SK-N-SH treated with all-trans-retinoic acid at 6 μM for 48 hours (cell line): ENCODE data around the gene CISD1.

ENCODE experiments used
- ARNTL ChIP-seq: fragments of 450-650 bp; formaldehyde crosslinking; IDR thresholded peaks from 2 replicates; pipeline ENCODE4 v1.5.0; 2020; ENCODE audit warnings: low read depth, mild to moderate bottlenecking, moderate library complexity, borderline replicate concordance
- BACH2 ChIP-seq: fragments of 250-450 bp; sonication (Bioruptor Pico); IDR thresholded peaks from 2 replicates; pipeline ENCODE4 v1.9.0; 2021; ENCODE audit warnings: mild to moderate bottlenecking, borderline replicate concordance
- CSDC2 ChIP-seq: fragments of 250-450 bp; sonication (Bioruptor Pico); IDR thresholded peaks from 2 replicates; pipeline ENCODE4 v1.5.0; 2020; ENCODE audit warnings: mild to moderate bottlenecking, moderate library complexity
- GLIS3 ChIP-seq: fragments of 250-450 bp; sonication (Bioruptor Pico); IDR thresholded peaks from 2 replicates; pipeline ENCODE4 v1.5.0; 2020; ENCODE audit warnings: mild to moderate bottlenecking, moderate library complexity
- ISL1 ChIP-seq: fragments of 250-450 bp; sonication (Bioruptor Pico); IDR thresholded peaks from 2 replicates; pipeline ENCODE4 v2.1.2; 2022; ENCODE audit warnings: mild to moderate bottlenecking, moderate library complexity
- OSR1 ChIP-seq: fragments of 250-450 bp; sonication (Bioruptor Pico); IDR thresholded peaks from 2 replicates; pipeline ENCODE4 v1.8.0; 2022; ENCODE audit warnings: moderate library complexity, mild to moderate bottlenecking, inconsistent platforms
- PATZ1 ChIP-seq: fragments of 250-450 bp; sonication (Bioruptor Pico); IDR thresholded peaks from 2 replicates; pipeline ENCODE4 v1.8.0; 2020; ENCODE audit warnings: mild to moderate bottlenecking, moderate library complexity, borderline replicate concordance
- POU6F1 ChIP-seq: fragments of 250-450 bp; sonication (Bioruptor Pico); IDR thresholded peaks from 2 replicates; pipeline ENCODE4 v1.8.0; 2021; ENCODE audit warnings: low read depth, mild to moderate bottlenecking, moderate library complexity, borderline replicate concordance
- TOX ChIP-seq: fragments of 250-450 bp; sonication (Bioruptor Pico); IDR thresholded peaks from 2 replicates; pipeline ENCODE4 v1.8.0; 2021; ENCODE audit warnings: mild to moderate bottlenecking, moderate library complexity, borderline replicate concordance
- ZFP30 ChIP-seq: fragments of 450-650 bp; formaldehyde crosslinking; IDR thresholded peaks from 2 replicates; pipeline ENCODE4 v1.5.0; 2022; ENCODE audit warnings: mild to moderate bottlenecking, moderate library complexity
- ZNF70 ChIP-seq: fragments of 450-650 bp; formaldehyde crosslinking; IDR thresholded peaks from 2 replicates; pipeline ENCODE4 v1.5.0; 2020; ENCODE audit warnings: mild to moderate bottlenecking, moderate library complexity
- ZNF8 ChIP-seq: fragments of 450-650 bp; formaldehyde crosslinking; IDR thresholded peaks from 2 replicates; pipeline ENCODE4 v1.5.0; 2020; ENCODE audit warnings: mild to moderate bottlenecking, moderate library complexity

GRCh38 chr10:58281092-58281752 is 12.3 kb downstream of the CISD1 start:
- no peak for TF ChIP-seq ZNF70
- no peak for TF ChIP-seq PATZ1 (CRISPR knock-in tag)
- no peak for TF ChIP-seq BACH2 (CRISPR knock-in tag)
- TF ChIP-seq GLIS3 (CRISPR knock-in tag): no peak
- TF ChIP-seq POU6F1 (CRISPR knock-in tag): no peak
- TF ChIP-seq ZFP30 (CRISPR knock-in tag): no peak
- TF ChIP-seq ZNF8 (CRISPR knock-in tag): no peak
- no peak for TF ChIP-seq OSR1 (CRISPR knock-in tag)
- TF ChIP-seq ARNTL (CRISPR knock-in tag): no peak
- no peak for TF ChIP-seq ISL1 (CRISPR knock-in tag)
- TF ChIP-seq TOX (CRISPR knock-in tag): no peak
- no peak for TF ChIP-seq CSDC2 (CRISPR knock-in tag)
